Right renal cortex interstitium (tissue), 3 donors: ENCODE data around the gene CD2AP. TPM values are rescaled to one million over a fixed set of nuclear protein-coding genes. Genes with fewer than 3 reads are reported as not detected.
"Not testable (repeated sequence)": the region's sequence is repeated elsewhere in the genome, so short reads cannot be mapped to it uniquely, and the experiment has no call there.

Experiments used
- DNase-seq, 3 donors: peaks; one replicate each; pipeline ENCODE4 v3.0.0-alpha.2; 2013; ENCODE audit warnings: low read depth in 3 of 3, low spot score in 2 of 3
- polyA plus RNA-seq, 3 donors: library from polyadenylated mRNA; unstranded; fragments of 120-200 nt; gene quantifications; one replicate each; pipeline ENCODE4 v1.2.1, GENCODE V29; 2013; ENCODE audit not compliant: insufficient read length in 3 of 3

Gene CD2AP, protein sequence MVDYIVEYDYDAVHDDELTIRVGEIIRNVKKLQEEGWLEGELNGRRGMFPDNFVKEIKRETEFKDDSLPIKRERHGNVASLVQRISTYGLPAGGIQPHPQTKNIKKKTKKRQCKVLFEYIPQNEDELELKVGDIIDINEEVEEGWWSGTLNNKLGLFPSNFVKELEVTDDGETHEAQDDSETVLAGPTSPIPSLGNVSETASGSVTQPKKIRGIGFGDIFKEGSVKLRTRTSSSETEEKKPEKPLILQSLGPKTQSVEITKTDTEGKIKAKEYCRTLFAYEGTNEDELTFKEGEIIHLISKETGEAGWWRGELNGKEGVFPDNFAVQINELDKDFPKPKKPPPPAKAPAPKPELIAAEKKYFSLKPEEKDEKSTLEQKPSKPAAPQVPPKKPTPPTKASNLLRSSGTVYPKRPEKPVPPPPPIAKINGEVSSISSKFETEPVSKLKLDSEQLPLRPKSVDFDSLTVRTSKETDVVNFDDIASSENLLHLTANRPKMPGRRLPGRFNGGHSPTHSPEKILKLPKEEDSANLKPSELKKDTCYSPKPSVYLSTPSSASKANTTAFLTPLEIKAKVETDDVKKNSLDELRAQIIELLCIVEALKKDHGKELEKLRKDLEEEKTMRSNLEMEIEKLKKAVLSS
- 10 to 100 TPM; 81.4 to 88.2 (median 87.7) TPM for polyA plus RNA-seq

- peak; percentile 77 to 85 (median 82) for DNase-seq
Observed at GRCh38 chr6:47477497-47478232, at the start of gene CD2AP. TSS of gene CD2AP (plus strand) at chr6:47477789. CDS start at chr6:47478245, 456 bp downstream.

GRCh38 chr6:47428288-47428687, 49.3 kb upstream of the CD2AP start:
- no peak for DNase-seq

DNA sequence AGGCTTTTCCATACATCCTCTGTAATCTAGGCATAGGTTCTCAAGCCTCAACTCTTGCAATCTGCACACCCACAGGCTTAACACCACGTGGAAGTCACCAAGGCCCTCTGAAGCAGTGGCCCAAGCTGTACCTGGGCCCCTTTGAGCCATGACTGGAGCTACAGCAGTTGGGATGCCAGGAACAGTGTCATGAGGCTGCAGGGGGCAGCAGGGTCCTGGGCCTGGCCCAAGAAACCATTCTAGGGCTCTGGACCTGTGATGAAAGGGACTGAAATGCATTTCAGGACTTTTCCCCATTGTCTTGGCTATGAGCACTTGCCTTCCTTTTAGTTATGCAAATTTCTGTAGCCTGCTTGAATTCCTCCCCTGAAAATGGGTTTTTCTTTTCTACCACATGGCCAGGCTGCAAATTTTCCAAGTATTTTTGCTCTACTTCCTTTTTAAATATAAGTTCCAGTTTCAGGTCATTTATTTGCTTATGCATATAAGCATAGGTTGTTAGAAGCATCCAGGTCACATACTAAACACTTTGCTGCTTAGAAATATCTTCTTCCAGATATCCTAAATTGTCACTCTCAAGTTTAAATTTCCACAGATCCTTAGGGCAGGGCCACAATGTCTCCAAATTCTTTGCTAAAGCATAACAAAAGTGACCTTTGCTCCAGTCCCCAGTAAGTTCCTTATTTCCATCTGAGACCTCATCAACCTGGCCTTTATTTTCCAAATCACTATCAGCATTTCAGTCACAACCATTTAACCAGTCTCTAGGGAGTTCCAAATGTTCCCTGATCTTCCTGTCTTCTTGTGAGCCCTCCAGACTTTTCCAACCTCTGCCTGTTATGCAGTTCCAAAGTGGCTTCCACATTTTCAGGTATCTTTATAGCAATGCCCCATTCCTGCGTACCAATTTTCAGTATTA, 48.6 kb upstream of the CD2AP start:
- DNase-seq: no peak

DNA sequence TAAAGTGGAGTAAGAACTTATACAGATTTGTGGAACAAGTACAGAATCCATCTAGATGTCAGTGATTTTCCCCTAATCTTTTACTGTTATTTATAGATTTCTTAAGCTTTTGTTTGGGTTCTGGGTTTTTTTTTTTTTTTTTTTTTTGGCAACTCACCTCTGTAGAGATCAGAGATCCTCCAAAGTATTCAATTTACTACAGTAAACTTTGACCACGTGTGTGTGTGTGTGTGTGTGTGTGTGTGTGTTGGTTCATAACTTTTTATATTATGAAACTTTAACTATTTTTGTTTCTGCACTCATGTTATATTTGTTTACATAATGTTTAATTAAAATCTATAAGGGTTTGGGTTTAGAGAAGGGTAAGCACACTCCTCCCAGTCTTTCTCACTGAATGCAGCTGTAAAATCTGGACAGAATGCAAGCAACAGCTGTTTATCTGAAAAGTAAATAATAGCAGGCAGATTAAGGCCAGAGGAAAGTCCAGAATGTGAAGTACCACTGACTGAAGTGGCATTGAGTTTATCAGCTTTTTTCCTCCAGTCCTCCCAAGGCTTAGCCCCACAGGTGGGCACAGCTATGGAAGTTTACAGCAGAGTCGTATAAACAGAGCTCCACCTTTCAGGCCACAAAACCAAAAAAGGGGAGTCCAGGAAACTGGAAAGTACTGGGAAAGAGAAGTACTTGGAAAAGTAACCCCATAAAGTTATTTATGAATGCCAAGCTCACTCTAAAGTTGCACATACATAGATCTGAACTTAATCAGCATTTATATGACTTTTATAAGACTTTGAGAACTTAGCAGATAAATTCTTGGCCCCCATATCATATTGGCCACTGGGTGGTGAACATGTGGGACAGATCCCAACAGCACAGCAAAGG, 43.0 kb upstream of the CD2AP start:
- no peak for DNase-seq

GRCh38 chr6:47435254-47435612, 42.4 kb upstream of the CD2AP start:
- no peak for DNase-seq

GRCh38 chr6:47437592-47437991, 40.0 kb upstream of the CD2AP start:
- DNase-seq: no peak

- DNase-seq: no peak
Observed at GRCh38 chr6:47438481-47439347, 38.9 kb upstream of the CD2AP start.

DNA sequence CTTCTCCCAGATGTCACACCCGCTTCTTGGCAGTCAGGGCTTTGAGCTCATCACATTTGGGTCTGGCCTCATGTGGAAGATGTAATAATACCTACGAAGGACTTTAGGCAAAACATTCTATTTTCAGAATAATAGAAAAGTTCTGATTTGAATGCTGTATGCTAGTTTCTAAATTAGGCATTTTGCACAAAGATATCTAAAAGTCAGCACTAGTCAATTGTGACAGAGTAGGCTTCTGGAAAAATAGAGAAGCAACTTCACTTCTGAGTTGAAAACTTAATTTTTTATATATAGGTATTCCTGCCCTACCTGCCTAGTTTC, 38.3 kb upstream of the CD2AP start:
- no peak for DNase-seq

GRCh38 chr6:47440719-47441118, 36.9 kb upstream of the CD2AP start:
- no peak for DNase-seq

DNA sequence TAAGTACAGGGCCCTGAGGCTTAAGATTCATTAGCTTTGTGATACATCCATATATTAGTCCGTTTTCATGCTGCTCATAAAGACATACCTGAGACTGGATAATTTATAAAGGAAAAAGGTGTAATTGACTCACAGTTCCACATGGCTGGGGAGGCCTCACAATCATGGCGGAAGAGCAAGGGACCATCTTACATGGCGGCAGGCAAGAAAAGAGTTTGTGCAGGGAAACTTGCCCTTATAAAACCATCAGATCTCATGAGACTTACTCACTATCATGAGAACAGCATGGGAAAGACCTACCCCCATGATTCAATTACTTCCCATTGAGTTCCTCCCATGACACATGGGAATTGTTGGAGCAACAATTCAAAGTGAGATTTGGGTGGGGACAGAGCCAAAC, 32.6 kb upstream of the CD2AP start:
- not testable (repeated sequence) for DNase-seq

DNA sequence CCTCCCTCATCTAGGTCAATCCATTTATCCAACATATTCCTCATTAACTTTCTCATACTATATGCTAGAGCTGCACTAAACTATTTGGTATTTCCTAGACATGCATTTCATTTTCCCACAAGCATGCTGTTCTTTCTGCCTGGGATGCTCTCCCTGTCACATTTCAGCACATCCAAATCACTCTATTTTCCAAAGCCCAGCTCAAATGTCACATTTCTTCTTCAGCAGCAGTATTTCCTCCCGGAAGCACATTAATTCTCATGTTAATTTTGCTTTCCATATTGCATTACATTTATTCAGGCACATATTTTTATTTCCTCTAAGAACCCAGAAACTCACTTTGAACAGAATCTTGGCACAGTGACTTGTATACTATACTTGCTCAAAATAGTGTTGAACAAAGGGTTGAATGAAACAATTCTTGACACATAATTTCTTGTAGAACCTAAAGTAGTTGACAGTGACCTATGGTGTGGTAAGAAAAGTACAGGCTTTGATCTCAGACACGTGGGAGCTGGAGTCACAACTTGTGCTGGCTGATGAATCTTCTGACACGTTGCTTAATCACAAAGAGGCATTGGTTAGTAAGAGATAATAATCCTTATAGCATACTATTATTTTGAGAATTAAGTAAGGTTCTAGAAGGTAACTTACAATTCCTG, 30.8 kb upstream of the CD2AP start:
- DNase-seq: no peak

DNA sequence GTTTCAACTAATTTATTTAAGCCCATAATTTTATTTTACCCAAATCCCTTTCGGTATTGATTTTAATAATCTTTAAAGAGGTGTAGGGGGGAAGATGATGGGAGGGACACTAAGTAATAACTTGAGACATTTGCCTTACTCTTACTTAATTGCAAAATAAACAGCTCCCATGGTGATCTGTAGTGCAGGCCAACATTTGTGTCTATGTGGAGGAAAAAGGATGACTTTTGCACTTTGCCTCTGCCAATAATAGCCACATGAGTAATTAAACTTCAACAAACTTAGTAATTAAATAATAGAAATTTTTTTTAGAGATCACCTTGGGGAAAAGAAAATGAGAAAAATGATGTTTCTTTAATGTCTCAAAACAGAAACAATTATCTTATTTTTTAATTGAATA, 29.9 kb upstream of the CD2AP start:
- no peak for DNase-seq

GRCh38 chr6:47451162-47451561, 26.4 kb upstream of the CD2AP start:
- DNase-seq: no peak

DNA sequence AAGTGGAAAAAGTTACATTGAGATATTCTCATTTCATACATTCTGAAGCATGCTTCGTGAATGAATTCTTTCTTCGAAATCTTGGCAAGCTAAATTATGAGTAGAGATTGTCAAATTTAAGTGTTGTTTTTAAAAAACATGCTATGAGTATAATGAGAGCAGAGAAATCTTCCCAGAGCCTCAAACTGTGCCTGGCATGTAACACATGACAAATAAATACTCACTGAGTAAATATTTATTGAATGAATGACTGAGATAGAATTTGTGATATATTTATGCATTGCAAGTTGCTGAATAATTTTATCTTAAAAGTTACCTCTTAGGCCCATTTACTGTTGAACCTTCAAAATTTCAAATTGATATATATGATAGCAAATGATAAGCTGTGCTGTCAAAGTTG, 24.7 kb upstream of the CD2AP start:
- DNase-seq: no peak

DNA sequence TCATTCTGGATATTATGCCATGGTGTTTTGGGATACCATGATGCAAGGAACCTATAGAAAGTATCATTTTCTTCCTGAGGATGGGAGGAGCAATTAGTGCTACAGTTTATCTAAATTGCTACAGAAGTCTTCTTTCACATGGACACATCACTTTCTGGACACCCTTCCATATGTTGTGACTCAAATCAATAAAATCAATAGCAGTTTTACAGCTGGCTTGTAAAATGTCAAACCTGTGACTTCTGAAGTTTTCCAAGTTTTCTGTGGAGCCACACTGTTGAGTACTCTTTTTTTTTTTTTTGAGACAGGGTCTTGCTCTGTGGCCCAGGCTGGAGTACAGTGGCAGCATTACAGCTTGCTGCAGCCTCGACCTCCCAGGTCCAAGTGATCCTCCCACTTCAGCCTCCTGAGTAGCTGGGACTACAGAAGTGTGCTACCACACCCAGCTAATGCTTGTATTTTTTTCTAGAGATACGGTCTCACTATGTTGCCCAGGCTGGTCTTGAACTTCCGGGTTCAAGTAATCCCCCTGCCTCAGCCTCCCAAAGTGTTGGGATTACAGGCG, 24.1 kb upstream of the CD2AP start:
- no peak for DNase-seq

DNA sequence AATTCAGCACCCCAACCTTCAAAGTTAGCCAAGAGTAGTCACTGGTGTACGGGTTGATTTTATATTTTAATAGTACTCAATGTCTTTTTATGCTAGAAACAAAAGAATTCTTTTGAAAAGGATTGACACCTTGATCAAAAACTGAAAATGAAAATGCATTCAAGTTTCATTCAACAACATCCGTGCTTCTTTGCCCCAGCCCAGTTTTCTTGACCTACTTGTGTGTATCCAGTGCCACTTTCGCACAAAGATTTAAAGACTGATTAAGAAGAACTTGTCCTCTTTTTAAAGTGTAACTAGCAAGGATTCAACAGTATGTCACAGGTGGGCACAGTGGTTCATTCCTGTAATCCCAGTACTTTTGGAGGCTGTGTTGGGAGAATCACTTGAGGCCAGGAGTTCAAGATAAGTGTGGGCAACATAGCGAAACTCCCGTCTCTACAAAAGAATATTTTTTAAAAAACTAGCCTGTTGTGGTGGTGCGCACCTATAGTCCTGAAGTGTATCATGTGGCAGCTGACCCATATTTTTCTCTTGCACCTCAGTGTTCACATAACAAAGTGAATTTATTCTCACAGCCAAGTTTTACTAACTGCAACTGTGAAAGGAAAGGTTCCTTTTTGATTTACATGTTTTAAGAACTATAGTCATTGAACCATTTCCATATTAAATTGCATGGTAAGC, 22.7 kb upstream of the CD2AP start:
- DNase-seq: no peak

DNA sequence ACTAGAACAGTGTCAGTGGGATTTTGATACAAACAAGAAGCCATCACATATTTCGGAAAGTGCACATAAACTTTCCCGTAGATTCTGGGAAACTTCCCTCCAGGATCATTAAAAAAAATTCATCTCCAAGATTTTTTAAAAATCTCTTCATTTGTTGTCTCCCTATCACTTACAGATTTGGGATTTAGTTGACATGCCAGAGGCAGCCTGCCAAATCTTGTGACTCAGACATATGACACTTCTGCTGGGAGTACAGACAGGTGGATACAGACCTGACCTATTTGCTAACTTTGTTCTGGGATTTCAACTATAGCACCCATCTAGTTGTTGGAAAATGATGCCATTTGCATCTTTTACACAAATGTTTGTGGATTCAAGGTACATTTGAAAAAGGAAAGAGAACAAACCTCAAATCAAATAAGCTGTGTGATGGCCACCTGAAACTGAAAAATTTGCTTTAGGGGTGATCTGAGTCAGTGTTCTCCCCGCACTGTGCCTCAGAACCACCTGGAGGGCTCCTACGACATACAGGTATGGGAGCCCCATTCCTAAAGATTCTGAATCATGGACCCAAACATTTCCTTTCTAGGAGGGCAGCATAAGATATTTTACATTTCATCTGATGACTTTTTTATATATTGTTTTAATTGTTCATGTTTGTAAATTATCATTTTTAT, 21.9 kb upstream of the CD2AP start:
- no peak for DNase-seq
